IMR-90 (cell line): Measurements from ENCODE around the gene SCP2D1. TPM values are rescaled to one million over a fixed set of nuclear protein-coding genes. Genes with fewer than 3 reads are reported as not detected.

Experiments used
- ATAC-seq: fragments of 200-7000 bp; cut with Tn5 transposase; 2 replicates; pipeline ENCODE4 v1.9.1; 2020; ENCODE audit warnings: low read depth, mild to moderate bottlenecking, moderate library complexity
- BruUV-seq: library from RNA; stranded (reverse); fragments of 400-500 nt; replicated peaks from 2 replicates; lab custom pipeline; 2021; lab: Mats Ljungman, UMichigan
- CTCF ChIA-PET: fragments of 300-600 bp; formaldehyde crosslinking; extraction: SDS; loops from one replicate; lab custom pipeline; 2021; ENCODE audit warnings: antibody characterized with exemption; lab: Yijun Ruan, JAX
- POLR2A ChIA-PET: fragments of 300-600 bp; sonication (Branson Sonifier 250); formaldehyde crosslinking; loops from one replicate; lab custom pipeline; 2022; ENCODE audit warnings: antibody characterized with exemption; ENCODE audit not compliant: unreplicated experiment; lab: Charles Lee
- DNase-seq: peaks from one replicate; pipeline ENCODE4 v3.0.0; 2013
- H2AFZ ChIP-seq: replicated peaks from 2 replicates; pipeline ENCODE3; 2013; ENCODE audit warnings: low read length, mild to moderate bottlenecking; ENCODE audit not compliant: poor library complexity
- H2AK5ac ChIP-seq: 2 replicates; pipeline ENCODE4 v1.6.1; 2013; ENCODE audit warnings: low read depth, low read length, inconsistent platforms
- H2AK9ac ChIP-seq: replicated peaks from 2 replicates; pipeline ENCODE3; 2013; ENCODE audit warnings: mild to moderate bottlenecking, low read depth, low read length, moderate library complexity; ENCODE audit not compliant: poor library complexity
- H2BK120ac ChIP-seq: 2 replicates; pipeline ENCODE4 v1.6.1; 2013; ENCODE audit warnings: low read depth, low read length, inconsistent platforms
- H2BK15ac ChIP-seq: 3 replicates; pipeline ENCODE4 v1.6.1; 2013; ENCODE audit warnings: low read depth, low read length, inconsistent platforms
- H2BK20ac ChIP-seq: 2 replicates; pipeline ENCODE4 v1.6.1; 2013; ENCODE audit warnings: low read depth, mild to moderate bottlenecking, inconsistent platforms, low read length, moderate library complexity
- H2BK5ac ChIP-seq: 2 replicates; pipeline ENCODE4 v1.6.1; 2013; ENCODE audit warnings: mild to moderate bottlenecking, low read depth, low read length, inconsistent platforms; ENCODE audit not compliant: poor library complexity, severe bottlenecking
- H3K14ac ChIP-seq: replicated peaks from 2 replicates; pipeline ENCODE4 v1.6.1; 2013; ENCODE audit warnings: low read depth, low read length, inconsistent platforms
- H3K18ac ChIP-seq: 2 replicates; pipeline ENCODE4 v1.6.1; 2013; ENCODE audit warnings: low read depth, low read length, control low read depth
- H3K23ac ChIP-seq: 2 replicates; pipeline ENCODE4 v1.6.1; 2013; ENCODE audit warnings: low read depth, low read length, inconsistent platforms
- H3K27ac ChIP-seq: 2 replicates; pipeline ENCODE4 v1.5.1; 2013; ENCODE audit warnings: mild to moderate bottlenecking, control low read depth, low read length; ENCODE audit not compliant: insufficient read depth
- H3K27me3 ChIP-seq: 2 replicates; pipeline ENCODE4 v1.6.1; 2013; ENCODE audit warnings: low read length; ENCODE audit not compliant: control insufficient read depth, insufficient read depth
- H3K36me3 ChIP-seq: 2 replicates; pipeline ENCODE4 v1.6.1; 2013; ENCODE audit warnings: low read length, mixed read lengths; ENCODE audit not compliant: control insufficient read depth, insufficient read depth
- H3K4ac ChIP-seq: 2 replicates; pipeline ENCODE4 v1.6.1; 2013; ENCODE audit warnings: low read depth, low read length, inconsistent platforms
- H3K4me1 ChIP-seq: 2 replicates; pipeline ENCODE4 v1.6.1; 2013; ENCODE audit warnings: low read length, mixed read lengths; ENCODE audit not compliant: control insufficient read depth, insufficient read depth
- H3K4me2 ChIP-seq: 2 replicates; pipeline ENCODE4 v1.6.1; 2013; ENCODE audit warnings: low read depth, mild to moderate bottlenecking, control low read depth, low read length, moderate library complexity
- H3K4me3 ChIP-seq: 2 replicates; pipeline ENCODE4 v1.5.1; 2013; ENCODE audit warnings: low read depth, mild to moderate bottlenecking, control low read depth, low read length, moderate library complexity; ENCODE audit not compliant: insufficient read depth
- H3K56ac ChIP-seq: 2 replicates; pipeline ENCODE4 v1.6.1; 2013; ENCODE audit warnings: low read length, inconsistent platforms; ENCODE audit not compliant: insufficient read depth; ENCODE audit errors: extremely low read depth
- H3K79me1 ChIP-seq, 2 experiments: 2 replicates each; pipeline ENCODE4 v1.6.1; 2013; ENCODE audit warnings: low read length in 2 of 2, inconsistent platforms in 1 of 2, low read depth in 1 of 2
- H3K9ac ChIP-seq: 2 replicates; pipeline ENCODE4 v1.6.1; 2013; ENCODE audit warnings: low read depth, low read length, control low read depth
- H3K9me1 ChIP-seq: 2 replicates; pipeline ENCODE4 v1.6.1; 2013; ENCODE audit warnings: low read length, inconsistent platforms; ENCODE audit not compliant: insufficient read depth
- H3K9me3 ChIP-seq: 2 replicates; pipeline ENCODE4 v1.6.1; 2013; ENCODE audit warnings: low read length; ENCODE audit not compliant: control insufficient read depth, insufficient read depth
- H4K20me1 ChIP-seq: 2 replicates; pipeline ENCODE4 v1.6.1; 2013; ENCODE audit warnings: low read length, inconsistent platforms; ENCODE audit not compliant: insufficient read depth
- H4K5ac ChIP-seq: 2 replicates; pipeline ENCODE4 v1.6.1; 2013; ENCODE audit warnings: mild to moderate bottlenecking, low read depth, low read length, control low read depth
- H4K8ac ChIP-seq, 2 experiments: 2 replicates each; pipeline ENCODE4 v1.6.1; 2013; ENCODE audit warnings: low read depth in 2 of 2, low read length in 2 of 2, control low read depth in 1 of 2, inconsistent platforms in 1 of 2
- H4K91ac ChIP-seq: 2 replicates; pipeline ENCODE4 v1.6.1; 2013; ENCODE audit warnings: low read depth, low read length, inconsistent platforms; ENCODE audit not compliant: insufficient read depth
- POLR2A ChIP-seq: IDR thresholded peaks from 2 replicates; pipeline ENCODE4 v1.6.1; 2012; ENCODE audit warnings: mild to moderate bottlenecking, low read depth, low read length
- WGBS, 2 experiments: methylation state at CpG; one replicate each; pipeline versions ENCODE4 v1.1.5 to v1.1.7; 2013; ENCODE audit warnings: missing lambda C conversion rate in 2 of 2; ENCODE audit not compliant: insufficient read length in 1 of 2; ENCODE audit errors: extremely low coverage in 2 of 2; 5-methylcytosine and 5-hydroxymethylcytosine counted together
- dilution Hi-C: fragments of 300-500 bp; cut with HindIII; formaldehyde crosslinking; loops from one replicate; pipeline ENCODE4 v1.14.3; 2018; ENCODE audit warnings: low sequenced_read_pairs; ENCODE audit not compliant: unreplicated experiment
- in situ Hi-C: fragments of 300-500 bp; cut with MboI; formaldehyde crosslinking; loops from 3 replicates; pipeline ENCODE4 v1.14.3; 2019; ENCODE audit warnings: low sequenced_read_pairs, inconsistent platforms, mixed read lengths
- intact Hi-C: fragments of 100-400 bp; cut with micrococcal nuclease; formaldehyde crosslinking; loops from 2 replicates; pipeline ENCODE4 v1.10.0; 2022
- polyA plus RNA-seq, 3 experiments: library from polyadenylated mRNA; depleted of rRNA; stranded (reverse); fragments of >200 nt; gene quantifications; 2 replicates each; pipeline ENCODE4 v1.2.3, GENCODE V29; 2012; ENCODE audit warnings: low replicate concordance in 1 of 3
- total RNA-seq: library from RNA; depleted of rRNA; stranded (reverse); fragments of >200 nt; gene quantifications from 2 replicates; pipeline ENCODE4 v1.2.3, GENCODE V29; 2012

SCP2D1 gene
- total and polyA plus RNA-seq, 2 of the 4 experiments (the other 2 are of a cell fraction): not detected

DNA sequence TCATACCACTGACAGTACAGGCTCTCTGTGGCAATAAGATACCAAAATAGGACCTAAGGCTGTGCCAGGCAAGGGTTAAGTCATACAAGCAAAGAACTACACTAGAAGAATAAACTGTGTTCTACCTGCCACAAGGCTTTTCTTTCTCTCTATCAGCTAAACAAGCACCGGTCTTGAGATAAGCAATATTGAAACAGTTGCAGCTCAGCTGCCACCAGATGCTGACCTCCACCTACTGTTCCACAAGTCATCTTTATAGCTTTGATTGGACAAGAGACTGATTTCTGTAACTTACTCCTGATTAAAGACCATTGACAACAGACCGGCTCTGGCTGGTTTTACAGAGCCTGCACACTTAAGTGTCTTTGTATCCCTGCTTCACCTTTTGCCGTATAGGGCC, 24.1 kb downstream of the SCP2D1 start:
- Histone ChIP-seq H4K8ac (no peak overlapping the region), H3K56ac (no peak overlapping the region), H3K14ac (no peak overlapping the region), H3K79me1 (no peaks in the 10 kb centered on the region), H2AFZ (no peak overlapping the region), H2BK5ac (no peak overlapping the region), H3K4ac (no peak overlapping the region), H4K5ac (no peak overlapping the region), H2AK5ac (no peak overlapping the region), H3K18ac (no peak overlapping the region), H4K91ac (no peak overlapping the region), H3K9ac (no peak overlapping the region), H2BK120ac (no peak overlapping the region), H3K9me1 (no peaks in the 10 kb centered on the region), H2BK20ac (no peak overlapping the region), H3K27ac (no peak overlapping the region), H3K23ac (no peak overlapping the region), H3K4me2 (no peak overlapping the region), H2BK15ac (no peak overlapping the region), H3K27me3 (no peaks in the 10 kb centered on the region), H3K4me3 (no peak overlapping the region), H4K20me1 (no peaks in the 10 kb centered on the region), H3K36me3 (no peaks in the 10 kb centered on the region), H2AK9ac (no peak overlapping the region), H3K4me1 (no peaks in the 10 kb centered on the region), H3K9me3 (no peaks in the 10 kb centered on the region)
- 0% methylated on average over 1 of the region's 3 CpGs; no CpG with 5 or more reads in 1 of the 2 experiments for WGBS, 2 experiments
- dilution Hi-C loops: no loop called here
- in situ Hi-C loops: no loop called here
- intact Hi-C loops: no loop called here
- TF ChIP-seq POLR2A: no peak
- no peak for DNase-seq
- ATAC-seq: no peak
- BruUV-seq: no TSS peak
- ChIA-PET CTCF (interaction anchor here (1.4 kb wide), 1 partner anchor 205 kb away, joined by 4 read pairs; no protein-coding TSS in a partner anchor), POLR2A (no interaction called here)
